ENCODE data around the gene ASH1L. TPM values are rescaled to one million over a fixed set of nuclear protein-coding genes. Genes with fewer than 3 reads are reported as not detected.

Gene ASH1L
- total and polyA plus RNA-seq, 2 experiments from 2014 or later = 23.6 to 24.7 TPM

DNA sequence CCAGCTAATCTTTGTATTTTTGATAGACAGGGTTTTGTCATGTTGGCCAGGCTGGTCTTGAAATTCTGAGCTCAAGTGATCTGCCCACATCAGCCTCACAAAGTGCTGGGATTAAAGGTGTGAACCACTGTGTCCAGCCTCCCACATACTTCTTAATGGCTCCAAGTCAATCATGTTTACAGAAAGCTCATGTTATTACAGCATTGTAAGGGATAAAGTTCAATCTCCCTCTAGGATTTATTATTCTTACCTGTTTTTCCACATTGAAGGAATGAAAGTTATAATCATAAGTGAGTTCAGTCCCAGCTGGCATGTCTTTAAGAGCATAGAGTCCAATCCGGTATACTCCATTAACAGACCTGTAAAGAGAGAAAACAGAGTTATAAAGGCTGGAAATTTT lies 202.6 kb downstream of the ASH1L start (continued):
- TF ChIP-seq, protein P1, sequence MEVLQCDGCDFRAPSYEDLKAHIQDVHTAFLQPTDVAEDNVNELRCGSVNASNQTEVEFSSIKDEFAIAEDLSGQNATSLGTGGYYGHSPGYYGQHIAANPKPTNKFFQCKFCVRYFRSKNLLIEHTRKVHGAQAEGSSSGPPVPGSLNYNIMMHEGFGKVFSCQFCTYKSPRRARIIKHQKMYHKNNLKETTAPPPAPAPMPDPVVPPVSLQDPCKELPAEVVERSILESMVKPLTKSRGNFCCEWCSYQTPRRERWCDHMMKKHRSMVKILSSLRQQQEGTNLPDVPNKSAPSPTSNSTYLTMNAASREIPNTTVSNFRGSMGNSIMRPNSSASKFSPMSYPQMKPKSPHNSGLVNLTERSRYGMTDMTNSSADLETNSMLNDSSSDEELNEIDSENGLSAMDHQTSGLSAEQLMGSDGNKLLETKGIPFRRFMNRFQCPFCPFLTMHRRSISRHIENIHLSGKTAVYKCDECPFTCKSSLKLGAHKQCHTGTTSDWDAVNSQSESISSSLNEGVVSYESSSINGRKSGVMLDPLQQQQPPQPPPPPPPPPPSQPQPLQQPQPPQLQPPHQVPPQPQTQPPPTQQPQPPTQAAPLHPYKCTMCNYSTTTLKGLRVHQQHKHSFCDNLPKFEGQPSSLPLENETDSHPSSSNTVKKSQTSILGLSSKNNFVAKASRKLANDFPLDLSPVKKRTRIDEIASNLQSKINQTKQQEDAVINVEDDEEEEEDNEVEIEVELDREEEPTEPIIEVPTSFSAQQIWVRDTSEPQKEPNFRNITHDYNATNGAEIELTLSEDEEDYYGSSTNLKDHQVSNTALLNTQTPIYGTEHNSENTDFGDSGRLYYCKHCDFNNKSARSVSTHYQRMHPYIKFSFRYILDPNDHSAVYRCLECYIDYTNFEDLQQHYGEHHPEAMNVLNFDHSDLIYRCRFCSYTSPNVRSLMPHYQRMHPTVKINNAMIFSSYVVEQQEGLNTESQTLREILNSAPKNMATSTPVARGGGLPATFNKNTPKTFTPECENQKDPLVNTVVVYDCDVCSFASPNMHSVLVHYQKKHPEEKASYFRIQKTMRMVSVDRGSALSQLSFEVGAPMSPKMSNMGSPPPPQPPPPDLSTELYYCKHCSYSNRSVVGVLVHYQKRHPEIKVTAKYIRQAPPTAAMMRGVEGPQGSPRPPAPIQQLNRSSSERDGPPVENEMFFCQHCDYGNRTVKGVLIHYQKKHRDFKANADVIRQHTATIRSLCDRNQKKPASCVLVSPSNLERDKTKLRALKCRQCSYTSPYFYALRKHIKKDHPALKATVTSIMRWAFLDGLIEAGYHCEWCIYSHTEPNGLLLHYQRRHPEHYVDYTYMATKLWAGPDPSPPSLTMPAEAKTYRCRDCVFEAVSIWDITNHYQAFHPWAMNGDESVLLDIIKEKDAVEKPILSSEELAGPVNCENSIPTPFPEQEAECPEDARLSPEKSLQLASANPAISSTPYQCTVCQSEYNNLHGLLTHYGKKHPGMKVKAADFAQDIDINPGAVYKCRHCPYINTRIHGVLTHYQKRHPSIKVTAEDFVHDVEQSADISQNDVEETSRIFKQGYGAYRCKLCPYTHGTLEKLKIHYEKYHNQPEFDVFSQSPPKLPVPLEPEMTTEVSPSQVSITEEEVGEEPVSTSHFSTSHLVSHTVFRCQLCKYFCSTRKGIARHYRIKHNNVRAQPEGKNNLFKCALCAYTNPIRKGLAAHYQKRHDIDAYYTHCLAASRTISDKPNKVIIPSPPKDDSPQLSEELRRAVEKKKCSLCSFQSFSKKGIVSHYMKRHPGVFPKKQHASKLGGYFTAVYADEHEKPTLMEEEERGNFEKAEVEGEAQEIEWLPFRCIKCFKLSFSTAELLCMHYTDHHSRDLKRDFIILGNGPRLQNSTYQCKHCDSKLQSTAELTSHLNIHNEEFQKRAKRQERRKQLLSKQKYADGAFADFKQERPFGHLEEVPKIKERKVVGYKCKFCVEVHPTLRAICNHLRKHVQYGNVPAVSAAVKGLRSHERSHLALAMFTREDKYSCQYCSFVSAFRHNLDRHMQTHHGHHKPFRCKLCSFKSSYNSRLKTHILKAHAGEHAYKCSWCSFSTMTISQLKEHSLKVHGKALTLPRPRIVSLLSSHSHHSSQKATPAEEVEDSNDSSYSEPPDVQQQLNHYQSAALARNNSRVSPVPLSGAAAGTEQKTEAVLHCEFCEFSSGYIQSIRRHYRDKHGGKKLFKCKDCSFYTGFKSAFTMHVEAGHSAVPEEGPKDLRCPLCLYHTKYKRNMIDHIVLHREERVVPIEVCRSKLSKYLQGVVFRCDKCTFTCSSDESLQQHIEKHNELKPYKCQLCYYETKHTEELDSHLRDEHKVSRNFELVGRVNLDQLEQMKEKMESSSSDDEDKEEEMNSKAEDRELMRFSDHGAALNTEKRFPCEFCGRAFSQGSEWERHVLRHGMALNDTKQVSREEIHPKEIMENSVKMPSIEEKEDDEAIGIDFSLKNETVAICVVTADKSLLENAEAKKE (CRISPR knock-in tag; IDR thresholded peaks at IDR 0.05) = no peak
- TF ChIP-seq CREB1 (CRISPR knock-in tag; IDR thresholded peaks at IDR 0.05; ENCODE audit: low read depth) (no peak), ZNF331 (CRISPR knock-in tag; IDR thresholded peaks at IDR 0.05; ENCODE audit: low read depth) (no peak)
- TF ChIP-seq, protein P2, sequence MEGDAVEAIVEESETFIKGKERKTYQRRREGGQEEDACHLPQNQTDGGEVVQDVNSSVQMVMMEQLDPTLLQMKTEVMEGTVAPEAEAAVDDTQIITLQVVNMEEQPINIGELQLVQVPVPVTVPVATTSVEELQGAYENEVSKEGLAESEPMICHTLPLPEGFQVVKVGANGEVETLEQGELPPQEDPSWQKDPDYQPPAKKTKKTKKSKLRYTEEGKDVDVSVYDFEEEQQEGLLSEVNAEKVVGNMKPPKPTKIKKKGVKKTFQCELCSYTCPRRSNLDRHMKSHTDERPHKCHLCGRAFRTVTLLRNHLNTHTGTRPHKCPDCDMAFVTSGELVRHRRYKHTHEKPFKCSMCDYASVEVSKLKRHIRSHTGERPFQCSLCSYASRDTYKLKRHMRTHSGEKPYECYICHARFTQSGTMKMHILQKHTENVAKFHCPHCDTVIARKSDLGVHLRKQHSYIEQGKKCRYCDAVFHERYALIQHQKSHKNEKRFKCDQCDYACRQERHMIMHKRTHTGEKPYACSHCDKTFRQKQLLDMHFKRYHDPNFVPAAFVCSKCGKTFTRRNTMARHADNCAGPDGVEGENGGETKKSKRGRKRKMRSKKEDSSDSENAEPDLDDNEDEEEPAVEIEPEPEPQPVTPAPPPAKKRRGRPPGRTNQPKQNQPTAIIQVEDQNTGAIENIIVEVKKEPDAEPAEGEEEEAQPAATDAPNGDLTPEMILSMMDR (conservative IDR thresholded peaks at IDR 0.05; ENCODE audit: low read depth in 2 of 2) = no peak
- TF ChIP-seq, protein P3, sequence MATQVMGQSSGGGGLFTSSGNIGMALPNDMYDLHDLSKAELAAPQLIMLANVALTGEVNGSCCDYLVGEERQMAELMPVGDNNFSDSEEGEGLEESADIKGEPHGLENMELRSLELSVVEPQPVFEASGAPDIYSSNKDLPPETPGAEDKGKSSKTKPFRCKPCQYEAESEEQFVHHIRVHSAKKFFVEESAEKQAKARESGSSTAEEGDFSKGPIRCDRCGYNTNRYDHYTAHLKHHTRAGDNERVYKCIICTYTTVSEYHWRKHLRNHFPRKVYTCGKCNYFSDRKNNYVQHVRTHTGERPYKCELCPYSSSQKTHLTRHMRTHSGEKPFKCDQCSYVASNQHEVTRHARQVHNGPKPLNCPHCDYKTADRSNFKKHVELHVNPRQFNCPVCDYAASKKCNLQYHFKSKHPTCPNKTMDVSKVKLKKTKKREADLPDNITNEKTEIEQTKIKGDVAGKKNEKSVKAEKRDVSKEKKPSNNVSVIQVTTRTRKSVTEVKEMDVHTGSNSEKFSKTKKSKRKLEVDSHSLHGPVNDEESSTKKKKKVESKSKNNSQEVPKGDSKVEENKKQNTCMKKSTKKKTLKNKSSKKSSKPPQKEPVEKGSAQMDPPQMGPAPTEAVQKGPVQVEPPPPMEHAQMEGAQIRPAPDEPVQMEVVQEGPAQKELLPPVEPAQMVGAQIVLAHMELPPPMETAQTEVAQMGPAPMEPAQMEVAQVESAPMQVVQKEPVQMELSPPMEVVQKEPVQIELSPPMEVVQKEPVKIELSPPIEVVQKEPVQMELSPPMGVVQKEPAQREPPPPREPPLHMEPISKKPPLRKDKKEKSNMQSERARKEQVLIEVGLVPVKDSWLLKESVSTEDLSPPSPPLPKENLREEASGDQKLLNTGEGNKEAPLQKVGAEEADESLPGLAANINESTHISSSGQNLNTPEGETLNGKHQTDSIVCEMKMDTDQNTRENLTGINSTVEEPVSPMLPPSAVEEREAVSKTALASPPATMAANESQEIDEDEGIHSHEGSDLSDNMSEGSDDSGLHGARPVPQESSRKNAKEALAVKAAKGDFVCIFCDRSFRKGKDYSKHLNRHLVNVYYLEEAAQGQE (IDR thresholded peaks at IDR 0.05; ENCODE audit: unreplicated experiment) = no peak
- TF ChIP-seq, protein P4, sequence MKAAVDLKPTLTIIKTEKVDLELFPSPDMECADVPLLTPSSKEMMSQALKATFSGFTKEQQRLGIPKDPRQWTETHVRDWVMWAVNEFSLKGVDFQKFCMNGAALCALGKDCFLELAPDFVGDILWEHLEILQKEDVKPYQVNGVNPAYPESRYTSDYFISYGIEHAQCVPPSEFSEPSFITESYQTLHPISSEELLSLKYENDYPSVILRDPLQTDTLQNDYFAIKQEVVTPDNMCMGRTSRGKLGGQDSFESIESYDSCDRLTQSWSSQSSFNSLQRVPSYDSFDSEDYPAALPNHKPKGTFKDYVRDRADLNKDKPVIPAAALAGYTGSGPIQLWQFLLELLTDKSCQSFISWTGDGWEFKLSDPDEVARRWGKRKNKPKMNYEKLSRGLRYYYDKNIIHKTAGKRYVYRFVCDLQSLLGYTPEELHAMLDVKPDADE (IDR thresholded peaks at IDR 0.05) = no peak

Measured in GM23338 (cell line).